NCI-H748 treated with DMSO at 0.1 percent for 48 hours (cell line): ENCODE results near the gene NOL9.

Experiments used
- DNase-seq: peaks from one replicate; lab custom pipeline; 2025; lab: John Stamatoyannopoulos, UW

The NOL9 gene

GRCh38 chr1:6590046-6590445 is 35.7 kb upstream of the NOL9 start:
- DNase-seq = no peak

GRCh38 chr1:6588893-6589520 is 34.7 kb upstream of the NOL9 start:
- DNase-seq = no peak

GRCh38 chr1:6588128-6588892 is 34.0 kb upstream of the NOL9 start:
- no peak for DNase-seq

- DNase-seq = no peak
Measured at GRCh38 chr1:6587261-6588005, 33.1 kb upstream of the NOL9 start.

- no peak for DNase-seq
Measured at GRCh38 chr1:6586404-6586816, 32.1 kb upstream of the NOL9 start.

GRCh38 chr1:6585841-6586240 is 31.5 kb upstream of the NOL9 start:
- no peak for DNase-seq

- DNase-seq = no peak
Measured at GRCh38 chr1:6585081-6585722, 30.9 kb upstream of the NOL9 start.

GRCh38 chr1:6584126-6585080 is 30.1 kb upstream of the NOL9 start:
- DNase-seq = no peak

GRCh38 chr1:6582370-6582769 is 28.1 kb upstream of the NOL9 start:
- no peak for DNase-seq

GRCh38 chr1:6581561-6582305 is 27.4 kb upstream of the NOL9 start:
- no peak for DNase-seq

- DNase-seq = no peak
Measured at GRCh38 chr1:6580593-6581409, 26.5 kb upstream of the NOL9 start.

GRCh38 chr1:6580119-6580592 is 25.8 kb upstream of the NOL9 start:
- no peak for DNase-seq

GRCh38 chr1:6579374-6580118 is 25.2 kb upstream of the NOL9 start, which contains the start of gene ZBTB48:
TSS of gene ZBTB48 (plus strand) at chr1:6579994. CDS start at chr1:6580610, 616 bp downstream.
- peak; percentile 83 for DNase-seq

- no peak for DNase-seq
Measured at GRCh38 chr1:6578624-6579373, 24.5 kb upstream of the NOL9 start.

- DNase-seq = no peak
Measured at GRCh38 chr1:6577831-6578525, 23.7 kb upstream of the NOL9 start.

GRCh38 chr1:6574818-6575217 is 20.5 kb upstream of the NOL9 start:
- DNase-seq = no peak

GRCh38 chr1:6574025-6574620 is 19.8 kb upstream of the NOL9 start:
- DNase-seq = no peak
